GM23338 (cell line): Measurements from ENCODE around the gene TRAPPC3L.

Source experiments
- CREB1 ChIP-seq: fragments of 250-450 bp; sonication (Bioruptor Pico); IDR thresholded peaks from 2 replicates; pipeline ENCODE4 v1.5.0; 2020; ENCODE audit warnings: low read depth, mild to moderate bottlenecking, moderate library complexity
- EZH2 ChIP-seq: fragments of 200-600 bp; sonication (generic); IDR thresholded peaks from one replicate; pipeline ENCODE4 v1.8.0; 2017; ENCODE audit warnings: antibody characterized with exemption, mild to moderate bottlenecking, low read depth; ENCODE audit not compliant: unreplicated experiment
- EZH2phosphoT487 ChIP-seq: fragments of 200-600 bp; sonication (generic); IDR thresholded peaks from one replicate; pipeline ENCODE4 v1.8.1; 2018; ENCODE audit warnings: antibody characterized with exemption; ENCODE audit not compliant: unreplicated experiment
- POLR2AphosphoS5 ChIP-seq: IDR thresholded peaks from 2 replicates; pipeline ENCODE4 v1.6.1; 2016; ENCODE audit warnings: antibody characterized with exemption, low read depth
- TF ChIP-seq, protein P1 (sequence below), 2 experiments: fragments of 200-600 bp in 1 of 2; sonication (generic) in 1 of 2; conservative IDR thresholded peaks; 2 replicates each; pipeline versions ENCODE4 v1.5.1 to v1.6.1; 2016 to 2017; ENCODE audit warnings: antibody characterized with exemption in 2 of 2, low read depth in 2 of 2, mild to moderate bottlenecking in 2 of 2, moderate library complexity in 1 of 2
- TF ChIP-seq, protein P2 (sequence below): IDR thresholded peaks from one replicate; pipeline ENCODE4 v1.6.1; 2018; ENCODE audit warnings: antibody characterized with exemption; ENCODE audit not compliant: unreplicated experiment

DNA sequence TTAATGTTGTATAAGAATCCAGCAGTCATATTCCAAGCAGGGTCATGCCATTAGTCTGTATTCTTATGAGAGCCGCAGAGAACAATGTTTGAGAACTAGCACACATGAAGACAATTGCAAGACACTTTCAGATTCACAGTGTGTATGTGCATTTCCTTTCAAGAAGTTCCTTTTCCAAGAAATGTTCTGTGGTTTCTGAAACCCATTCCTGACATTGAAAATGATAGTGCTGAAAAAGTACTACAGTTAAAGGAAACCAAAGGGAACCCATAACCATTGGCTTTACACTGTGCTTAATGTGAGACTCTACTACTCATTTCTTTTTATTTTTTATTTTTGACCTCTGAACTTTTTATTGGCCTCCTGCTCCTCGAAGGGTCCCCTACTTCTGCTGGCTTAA, 88.6 kb downstream of the TRAPPC3L start:
- TF ChIP-seq, protein P1, sequence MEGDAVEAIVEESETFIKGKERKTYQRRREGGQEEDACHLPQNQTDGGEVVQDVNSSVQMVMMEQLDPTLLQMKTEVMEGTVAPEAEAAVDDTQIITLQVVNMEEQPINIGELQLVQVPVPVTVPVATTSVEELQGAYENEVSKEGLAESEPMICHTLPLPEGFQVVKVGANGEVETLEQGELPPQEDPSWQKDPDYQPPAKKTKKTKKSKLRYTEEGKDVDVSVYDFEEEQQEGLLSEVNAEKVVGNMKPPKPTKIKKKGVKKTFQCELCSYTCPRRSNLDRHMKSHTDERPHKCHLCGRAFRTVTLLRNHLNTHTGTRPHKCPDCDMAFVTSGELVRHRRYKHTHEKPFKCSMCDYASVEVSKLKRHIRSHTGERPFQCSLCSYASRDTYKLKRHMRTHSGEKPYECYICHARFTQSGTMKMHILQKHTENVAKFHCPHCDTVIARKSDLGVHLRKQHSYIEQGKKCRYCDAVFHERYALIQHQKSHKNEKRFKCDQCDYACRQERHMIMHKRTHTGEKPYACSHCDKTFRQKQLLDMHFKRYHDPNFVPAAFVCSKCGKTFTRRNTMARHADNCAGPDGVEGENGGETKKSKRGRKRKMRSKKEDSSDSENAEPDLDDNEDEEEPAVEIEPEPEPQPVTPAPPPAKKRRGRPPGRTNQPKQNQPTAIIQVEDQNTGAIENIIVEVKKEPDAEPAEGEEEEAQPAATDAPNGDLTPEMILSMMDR (conservative IDR thresholded peaks at IDR 0.05; ENCODE audit: low read depth in 2 of 2), result no peak
- no peak for TF ChIP-seq EZH2
- no peak for TF ChIP-seq POLR2AphosphoS5
- no peak for TF ChIP-seq EZH2phosphoT487
- no peak for TF ChIP-seq CREB1 (CRISPR knock-in tag)
- TF ChIP-seq, protein P2, sequence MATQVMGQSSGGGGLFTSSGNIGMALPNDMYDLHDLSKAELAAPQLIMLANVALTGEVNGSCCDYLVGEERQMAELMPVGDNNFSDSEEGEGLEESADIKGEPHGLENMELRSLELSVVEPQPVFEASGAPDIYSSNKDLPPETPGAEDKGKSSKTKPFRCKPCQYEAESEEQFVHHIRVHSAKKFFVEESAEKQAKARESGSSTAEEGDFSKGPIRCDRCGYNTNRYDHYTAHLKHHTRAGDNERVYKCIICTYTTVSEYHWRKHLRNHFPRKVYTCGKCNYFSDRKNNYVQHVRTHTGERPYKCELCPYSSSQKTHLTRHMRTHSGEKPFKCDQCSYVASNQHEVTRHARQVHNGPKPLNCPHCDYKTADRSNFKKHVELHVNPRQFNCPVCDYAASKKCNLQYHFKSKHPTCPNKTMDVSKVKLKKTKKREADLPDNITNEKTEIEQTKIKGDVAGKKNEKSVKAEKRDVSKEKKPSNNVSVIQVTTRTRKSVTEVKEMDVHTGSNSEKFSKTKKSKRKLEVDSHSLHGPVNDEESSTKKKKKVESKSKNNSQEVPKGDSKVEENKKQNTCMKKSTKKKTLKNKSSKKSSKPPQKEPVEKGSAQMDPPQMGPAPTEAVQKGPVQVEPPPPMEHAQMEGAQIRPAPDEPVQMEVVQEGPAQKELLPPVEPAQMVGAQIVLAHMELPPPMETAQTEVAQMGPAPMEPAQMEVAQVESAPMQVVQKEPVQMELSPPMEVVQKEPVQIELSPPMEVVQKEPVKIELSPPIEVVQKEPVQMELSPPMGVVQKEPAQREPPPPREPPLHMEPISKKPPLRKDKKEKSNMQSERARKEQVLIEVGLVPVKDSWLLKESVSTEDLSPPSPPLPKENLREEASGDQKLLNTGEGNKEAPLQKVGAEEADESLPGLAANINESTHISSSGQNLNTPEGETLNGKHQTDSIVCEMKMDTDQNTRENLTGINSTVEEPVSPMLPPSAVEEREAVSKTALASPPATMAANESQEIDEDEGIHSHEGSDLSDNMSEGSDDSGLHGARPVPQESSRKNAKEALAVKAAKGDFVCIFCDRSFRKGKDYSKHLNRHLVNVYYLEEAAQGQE, result no peak
